Smooth muscle cell (in vitro differentiated cells): Measurements from ENCODE around the gene SIAH3. TPM values are rescaled to one million over a fixed set of nuclear protein-coding genes. Genes with fewer than 3 reads are reported as not detected.

Source experiments
- DNase-seq: peaks from one replicate; lab custom pipeline; 2025; ENCODE audit not compliant: unreplicated experiment; lab: John Stamatoyannopoulos, UW
- H2AFZ ChIP-seq: fragments of 200-600 bp; sonication (generic); 2 replicates; pipeline ENCODE4 v1.6.0; 2016; ENCODE audit warnings: antibody characterized with exemption, low read depth, mild to moderate bottlenecking
- H3F3A ChIP-seq: fragments of 200-600 bp; sonication (generic); 2 replicates; pipeline ENCODE4 v1.6.0; 2017; ENCODE audit warnings: antibody characterized with exemption, low read depth
- H3K27ac ChIP-seq: fragments of 200-600 bp; sonication (generic); 2 replicates; pipeline ENCODE4 v1.5.1; 2016; ENCODE audit warnings: low read depth, mild to moderate bottlenecking
- H3K27me3 ChIP-seq: fragments of 200-600 bp; sonication (generic); 2 replicates; pipeline ENCODE4 v1.6.1; 2016; ENCODE audit warnings: low read depth, mild to moderate bottlenecking
- H3K36me3 ChIP-seq: fragments of 200-600 bp; sonication (generic); 2 replicates; pipeline ENCODE4 v1.5.1; 2016; ENCODE audit warnings: low read depth
- H3K4me1 ChIP-seq: fragments of 200-600 bp; sonication (generic); 2 replicates; pipeline ENCODE4 v1.5.1; 2016; ENCODE audit warnings: low read depth
- H3K4me2 ChIP-seq: fragments of 200-600 bp; sonication (generic); 2 replicates; pipeline ENCODE4 v1.6.0; 2016; ENCODE audit warnings: mild to moderate bottlenecking
- H3K4me3 ChIP-seq: fragments of 200-600 bp; sonication (generic); 2 replicates; pipeline ENCODE4 v1.5.1; 2016; ENCODE audit warnings: mild to moderate bottlenecking
- H3K79me2 ChIP-seq: fragments of 200-600 bp; sonication (generic); 2 replicates; pipeline ENCODE4 v1.6.0; 2016; ENCODE audit warnings: low read depth, mild to moderate bottlenecking
- H3K9ac ChIP-seq: fragments of 200-600 bp; sonication (generic); 2 replicates; pipeline ENCODE4 v1.6.0; 2016; ENCODE audit warnings: low read depth
- H3K9me3 ChIP-seq: fragments of 200-600 bp; sonication (generic); replicated peaks from 2 replicates; pipeline ENCODE4 v1.5.1; 2016; ENCODE audit warnings: low read depth
- H4K20me1 ChIP-seq: fragments of 200-600 bp; sonication (generic); 2 replicates; pipeline ENCODE4 v1.6.0; 2016; ENCODE audit warnings: low read depth
- WGBS: methylation state at CpG from one replicate; pipeline ENCODE4 v1.1.7; 2016; ENCODE audit warnings: low lambda C conversion rate; 5-methylcytosine and 5-hydroxymethylcytosine counted together
- polyA plus RNA-seq: library from polyadenylated mRNA; unstranded; fragments of >200 nt; fragmentation: Nextera tagmentation; extraction: Ambion mirVana; gene quantifications from 2 replicates; pipeline ENCODE4 v1.2.1, GENCODE V29; 2016
- total RNA-seq: library from RNA; depleted of rRNA; stranded (reverse); fragments of >200 nt; gene quantifications from 2 replicates; pipeline ENCODE4 v1.2.3, GENCODE V29; 2014
- TF ChIP-seq, protein P1 (sequence below): fragments of 200-600 bp; sonication (generic); IDR thresholded peaks from 2 replicates; pipeline ENCODE4 v1.5.1; 2017; ENCODE audit warnings: borderline replicate concordance, mild to moderate bottlenecking, antibody characterized with exemption; ENCODE audit not compliant: insufficient read depth, poor library complexity, severe bottlenecking

The SIAH3 gene
- total and polyA plus RNA-seq, 2 experiments from 2014 or later, result not detected

DNA sequence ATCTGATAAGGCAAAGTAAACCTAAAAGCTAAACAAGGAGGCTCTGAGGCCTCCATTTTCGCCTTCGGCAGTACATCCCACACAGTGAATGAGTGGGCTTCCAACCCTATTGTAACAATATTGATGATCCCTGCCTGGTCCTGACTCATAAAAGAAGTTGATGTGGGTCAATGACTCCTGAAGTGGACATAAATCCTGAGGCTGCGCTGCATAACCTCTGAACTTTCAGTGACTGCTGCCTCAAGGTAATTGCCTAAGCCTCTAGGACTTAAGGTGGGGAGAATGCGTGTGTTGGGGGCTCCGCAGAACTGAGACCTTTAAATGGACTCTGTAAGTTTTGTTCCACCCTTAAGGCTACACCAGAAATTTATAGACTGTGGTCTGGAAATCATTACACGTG is 42.6 kb downstream of the SIAH3 start:
- Histone ChIP-seq H3F3A (no peaks in the 10 kb centered on the region), H3K4me2 (no peak overlapping the region), H3K79me2 (no peaks in the 10 kb centered on the region), H3K36me3 (no peaks in the 10 kb centered on the region), H3K27me3 (peaks cover 6% of the 10 kb centered on the region), H4K20me1 (no peaks in the 10 kb centered on the region), H3K9me3 (no peaks in the 10 kb centered on the region), H3K9ac (no peak overlapping the region), H3K4me3 (no peak overlapping the region), H3K4me1 (no peaks in the 10 kb centered on the region), H2AFZ (no peak overlapping the region), H3K27ac (no peak overlapping the region)
- TF ChIP-seq, protein P1, sequence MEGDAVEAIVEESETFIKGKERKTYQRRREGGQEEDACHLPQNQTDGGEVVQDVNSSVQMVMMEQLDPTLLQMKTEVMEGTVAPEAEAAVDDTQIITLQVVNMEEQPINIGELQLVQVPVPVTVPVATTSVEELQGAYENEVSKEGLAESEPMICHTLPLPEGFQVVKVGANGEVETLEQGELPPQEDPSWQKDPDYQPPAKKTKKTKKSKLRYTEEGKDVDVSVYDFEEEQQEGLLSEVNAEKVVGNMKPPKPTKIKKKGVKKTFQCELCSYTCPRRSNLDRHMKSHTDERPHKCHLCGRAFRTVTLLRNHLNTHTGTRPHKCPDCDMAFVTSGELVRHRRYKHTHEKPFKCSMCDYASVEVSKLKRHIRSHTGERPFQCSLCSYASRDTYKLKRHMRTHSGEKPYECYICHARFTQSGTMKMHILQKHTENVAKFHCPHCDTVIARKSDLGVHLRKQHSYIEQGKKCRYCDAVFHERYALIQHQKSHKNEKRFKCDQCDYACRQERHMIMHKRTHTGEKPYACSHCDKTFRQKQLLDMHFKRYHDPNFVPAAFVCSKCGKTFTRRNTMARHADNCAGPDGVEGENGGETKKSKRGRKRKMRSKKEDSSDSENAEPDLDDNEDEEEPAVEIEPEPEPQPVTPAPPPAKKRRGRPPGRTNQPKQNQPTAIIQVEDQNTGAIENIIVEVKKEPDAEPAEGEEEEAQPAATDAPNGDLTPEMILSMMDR, result no peak
- WGBS, result 92% methylated on average over 6 of the region's 6 CpGs
- no peak for DNase-seq

DNA sequence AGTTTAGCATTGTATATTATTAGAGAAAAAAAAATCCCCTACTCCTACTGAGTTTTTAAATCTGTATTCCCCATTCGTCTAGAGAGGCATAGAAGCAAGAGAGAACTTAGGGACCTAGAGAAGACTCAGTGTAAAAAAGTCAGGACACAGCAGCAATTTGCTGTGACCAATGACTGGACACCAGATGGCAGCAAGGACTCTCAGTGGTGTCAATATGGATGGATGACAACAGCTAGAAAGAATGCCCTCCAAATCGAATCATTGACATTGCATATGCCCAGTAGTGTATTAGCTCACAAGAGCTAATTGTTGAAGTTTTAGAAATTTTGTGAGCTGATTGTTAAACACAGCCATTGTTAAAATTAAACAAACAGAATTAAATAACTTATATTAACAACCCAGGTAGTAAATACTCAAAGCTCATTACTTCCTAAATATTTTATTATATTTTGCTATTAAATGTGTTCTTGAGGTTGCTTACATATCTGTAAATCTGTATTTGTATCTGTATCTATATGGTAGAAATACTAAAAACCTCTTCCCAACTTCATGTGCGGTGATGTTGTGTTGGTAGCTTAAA is 43.9 kb downstream of the SIAH3 start:
- no peaks in the 10 kb centered on the region for H3K36me3 ChIP-seq
- H3K4me2 ChIP-seq, result no peak overlapping the region
- no peak for DNase-seq
- no peak overlapping the region for H3K9ac ChIP-seq
- H3K4me1 ChIP-seq, result no peaks in the 10 kb centered on the region
- H3K79me2 ChIP-seq, result no peaks in the 10 kb centered on the region
- no peaks in the 10 kb centered on the region for H3K9me3 ChIP-seq
- no peak overlapping the region for H2AFZ ChIP-seq
- peaks cover 6% of the 10 kb centered on the region for H3K27me3 ChIP-seq
- TF ChIP-seq, protein P1, result peak; percentile 53
- 39% methylated on average over 3 of the region's 3 CpGs for WGBS
- no peaks in the 10 kb centered on the region for H4K20me1 ChIP-seq
- H3F3A ChIP-seq, result no peaks in the 10 kb centered on the region
- no peak overlapping the region for H3K27ac ChIP-seq
- no peak overlapping the region for H3K4me3 ChIP-seq

DNA sequence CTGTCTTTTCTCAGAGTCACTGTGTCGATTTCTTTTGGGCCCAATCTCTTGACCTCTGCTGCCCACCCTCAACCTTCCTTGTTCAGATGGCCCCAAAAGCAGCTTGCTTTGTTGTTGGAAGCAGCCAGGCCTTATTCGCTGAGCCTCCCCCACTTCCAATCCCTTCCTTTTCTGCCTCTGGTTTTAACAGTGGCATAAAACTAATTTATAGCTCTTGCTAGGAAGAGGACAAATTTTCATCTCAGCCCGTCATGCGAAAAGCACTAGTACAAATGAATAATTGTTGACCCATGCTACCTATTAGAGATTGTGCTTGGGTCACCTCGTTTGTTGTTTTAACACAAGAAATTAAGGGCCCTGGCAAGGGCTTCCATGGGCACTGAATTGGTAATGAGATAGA is 51.1 kb downstream of the SIAH3 start:
- Histone ChIP-seq H3K4me2 (no peak overlapping the region), H3K4me3 (no peak overlapping the region), H3K9me3 (no peaks in the 10 kb centered on the region), H3K36me3 (no peaks in the 10 kb centered on the region), H3K4me1 (peaks cover 5% of the 10 kb centered on the region), H3F3A (no peaks in the 10 kb centered on the region), H3K9ac (no peak overlapping the region), H3K79me2 (no peaks in the 10 kb centered on the region), H3K27ac (no peak overlapping the region), H4K20me1 (no peaks in the 10 kb centered on the region), H3K27me3 (peaks cover 28% of the 10 kb centered on the region), H2AFZ (no peak overlapping the region)
- TF ChIP-seq, protein P1, result no peak
- DNase-seq, result no peak
- 85% methylated on average over 5 of the region's 5 CpGs for WGBS

DNA sequence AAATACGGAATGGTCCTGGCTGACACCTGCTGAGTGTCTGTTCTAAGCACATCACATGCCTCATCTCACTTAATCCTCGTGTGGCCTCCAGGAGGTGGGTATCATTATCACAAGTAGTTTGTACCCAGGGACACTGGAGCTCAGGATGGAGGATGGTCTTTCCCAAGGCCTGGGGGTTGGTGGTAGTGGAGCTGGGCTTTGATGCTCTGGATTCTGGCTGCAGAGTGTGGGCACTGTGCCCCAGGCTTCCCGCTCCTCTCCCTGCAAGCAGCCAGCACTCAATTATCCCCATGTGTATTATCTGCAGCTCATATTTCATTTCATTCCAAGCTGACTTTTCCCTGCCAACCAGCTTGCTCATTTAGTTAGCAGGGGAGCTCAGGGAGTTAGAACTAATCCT is 52.1 kb downstream of the SIAH3 start:
- DNase-seq, result no peak
- no peak overlapping the region for H3K9ac ChIP-seq
- H3K36me3 ChIP-seq, result no peaks in the 10 kb centered on the region
- H3K4me3 ChIP-seq, result no peak overlapping the region
- no peak overlapping the region for H2AFZ ChIP-seq
- H3K27ac ChIP-seq, result no peak overlapping the region
- H3K9me3 ChIP-seq, result no peaks in the 10 kb centered on the region
- WGBS, result 87% methylated on average over 3 of the region's 3 CpGs
- no peaks in the 10 kb centered on the region for H3K79me2 ChIP-seq
- H3K4me2 ChIP-seq, result no peak overlapping the region
- peaks cover 5% of the 10 kb centered on the region for H3K4me1 ChIP-seq
- TF ChIP-seq, protein P1, result no peak
- H3F3A ChIP-seq, result no peaks in the 10 kb centered on the region
- H4K20me1 ChIP-seq, result no peaks in the 10 kb centered on the region
- peaks cover 28% of the 10 kb centered on the region for H3K27me3 ChIP-seq
